Fibroblast of skin of left quadriceps (primary cell): ENCODE results near the gene MAP1S.
"Not testable (repeated sequence)": the region's sequence is repeated elsewhere in the genome, so short reads cannot be mapped to it uniquely, and the experiment has no call there.

Experiments
- DNase-seq, 2 experiments: peaks; one replicate each; pipeline ENCODE4 v3.0.0-alpha.2; 2013; ENCODE audit warnings: low read depth in 2 of 2

The MAP1S gene

DNA sequence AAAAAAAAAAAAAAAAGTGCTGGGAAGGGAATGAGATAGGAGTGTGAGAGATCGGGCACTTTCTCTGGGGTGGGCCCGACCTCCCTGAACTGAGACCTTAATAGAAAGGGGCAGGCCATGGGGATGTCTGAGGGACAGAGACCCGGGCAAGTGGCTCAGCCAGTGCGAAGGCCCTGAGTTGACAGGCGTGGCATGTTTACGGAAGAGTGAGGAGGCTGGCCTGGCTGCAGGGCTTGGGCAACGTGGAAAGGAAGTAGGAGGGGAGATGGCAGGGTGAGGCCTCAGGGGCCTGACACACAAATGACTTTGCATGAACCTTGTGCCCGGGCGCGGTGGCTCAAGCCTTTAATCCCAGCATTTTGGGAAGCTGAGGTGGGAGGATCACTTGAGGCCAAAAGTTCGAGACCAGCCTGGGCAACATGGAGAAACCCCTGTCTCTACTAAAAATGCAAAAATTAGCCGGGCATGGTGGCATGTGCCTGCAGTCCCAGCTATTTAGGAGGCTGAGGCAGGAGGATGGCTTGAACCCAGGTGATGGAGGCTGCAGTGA, 45.9 kb downstream of the MAP1S start:
- no peak for DNase-seq

DNA sequence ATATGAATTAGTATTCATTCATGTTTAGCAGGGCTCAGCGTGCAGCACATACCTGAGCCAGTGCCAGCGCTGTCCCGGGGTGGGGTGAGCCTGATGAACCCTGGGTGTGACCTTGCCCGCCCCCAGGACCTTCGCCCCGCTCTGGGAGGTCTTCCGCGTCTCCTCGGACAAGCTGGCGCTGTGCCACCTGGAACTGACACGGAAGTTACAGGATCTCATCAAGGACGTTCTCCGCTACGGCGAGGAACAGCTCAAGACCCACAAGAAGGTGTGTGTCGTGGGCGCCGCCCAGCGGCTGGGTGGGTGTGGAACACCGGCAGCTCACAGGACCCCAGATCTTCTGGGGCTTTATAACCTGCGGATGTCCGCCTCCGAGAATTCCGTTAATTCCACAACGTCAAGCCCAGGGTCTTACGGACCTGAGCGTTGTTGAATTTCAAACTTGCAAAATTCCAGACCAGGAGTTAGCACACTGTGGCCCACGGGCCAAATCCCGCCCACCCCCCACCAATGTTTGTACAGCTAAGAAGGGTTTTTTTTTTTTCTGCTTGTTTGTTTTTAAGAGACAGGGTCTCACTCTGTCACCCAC, 47.4 kb downstream of the MAP1S start:
- peak; percentile 46 to 51 for DNase-seq

- no peak for DNase-seq
Measured at GRCh38 chr19:17767559-17767958, 48.3 kb downstream of the MAP1S start.

GRCh38 chr19:17770613-17771012, 51.3 kb downstream of the MAP1S start:
- no peak for DNase-seq

DNA sequence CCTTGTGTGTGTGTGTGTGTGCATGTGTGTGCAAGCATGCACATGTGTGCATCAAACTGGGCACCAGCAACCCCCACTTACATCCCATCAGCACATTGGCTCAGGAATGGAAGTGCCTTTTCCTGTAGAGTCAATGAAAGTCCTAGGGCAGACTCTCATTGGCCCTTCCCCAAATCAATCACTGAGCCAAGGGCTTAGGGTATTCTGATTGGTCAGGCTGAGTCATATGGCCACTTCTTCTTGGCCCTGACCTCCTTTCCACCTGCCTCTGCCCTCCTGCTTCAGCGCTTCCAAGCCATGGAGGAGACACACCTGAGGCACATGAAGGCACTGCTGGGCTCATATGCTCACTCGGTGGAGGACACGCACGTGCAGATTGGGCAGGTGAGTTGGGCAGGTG, 52.9 kb downstream of the MAP1S start:
- DNase-seq = no peak

DNA sequence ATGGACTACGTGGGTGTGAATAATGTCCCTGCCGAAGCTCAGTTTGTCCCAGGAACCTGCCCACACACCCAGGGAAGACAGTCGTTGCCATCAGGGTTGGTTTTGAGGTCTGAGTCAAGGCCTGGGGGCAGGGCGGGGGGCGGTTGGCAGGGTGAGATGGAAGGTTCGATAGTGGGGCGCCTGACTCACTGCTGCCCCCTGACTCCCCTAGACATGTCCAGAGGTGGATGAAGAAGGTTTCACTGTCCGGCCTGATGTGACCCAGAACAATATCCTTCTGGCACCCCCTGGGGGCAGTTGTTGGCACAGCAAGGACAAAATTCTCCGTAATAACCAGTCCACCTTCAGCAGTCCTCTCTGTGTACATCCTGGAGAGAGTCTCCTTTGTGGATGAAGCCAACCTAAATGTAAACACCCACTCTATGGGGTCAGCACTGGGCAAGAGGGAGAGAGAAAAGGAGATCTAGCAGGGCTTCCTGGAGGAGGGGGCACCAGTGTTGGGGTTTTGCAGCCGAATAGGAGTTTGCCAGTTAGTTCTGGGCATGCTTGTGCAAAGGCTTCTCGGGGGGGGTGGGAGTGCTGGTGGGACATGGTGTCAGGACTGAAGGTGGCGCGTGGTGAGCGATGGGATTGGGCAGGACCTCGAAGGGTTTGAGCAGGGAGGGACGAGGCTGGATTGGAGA, 56.1 kb downstream of the MAP1S start:
- DNase-seq = no peak

GRCh38 chr19:17775991-17776803, 56.9 kb downstream of the MAP1S start:
- DNase-seq = no peak

DNA sequence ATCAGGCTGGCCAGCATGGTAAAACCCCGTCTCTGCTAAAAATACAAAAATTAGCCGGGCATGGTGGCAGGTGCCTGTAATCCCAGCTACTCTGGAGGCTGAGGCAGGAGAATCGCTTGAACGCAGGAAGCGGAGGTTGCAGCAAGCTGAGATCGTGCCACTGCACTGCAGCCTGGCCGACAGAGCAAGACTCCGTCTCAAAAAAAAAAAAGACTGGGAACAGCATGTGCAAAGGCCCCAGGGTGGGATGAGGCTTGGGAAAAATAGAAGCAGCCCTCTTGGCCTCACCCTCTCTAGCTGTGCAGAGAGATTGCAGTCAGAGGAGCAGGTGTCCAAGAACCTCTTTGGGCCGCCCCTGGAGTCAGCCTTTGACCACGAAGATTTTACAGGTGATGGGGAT, 58.6 kb downstream of the MAP1S start:
- not testable (repeated sequence) for DNase-seq

GRCh38 chr19:17778251-17778967, 59.1 kb downstream of the MAP1S start:
- no peak for DNase-seq

DNA sequence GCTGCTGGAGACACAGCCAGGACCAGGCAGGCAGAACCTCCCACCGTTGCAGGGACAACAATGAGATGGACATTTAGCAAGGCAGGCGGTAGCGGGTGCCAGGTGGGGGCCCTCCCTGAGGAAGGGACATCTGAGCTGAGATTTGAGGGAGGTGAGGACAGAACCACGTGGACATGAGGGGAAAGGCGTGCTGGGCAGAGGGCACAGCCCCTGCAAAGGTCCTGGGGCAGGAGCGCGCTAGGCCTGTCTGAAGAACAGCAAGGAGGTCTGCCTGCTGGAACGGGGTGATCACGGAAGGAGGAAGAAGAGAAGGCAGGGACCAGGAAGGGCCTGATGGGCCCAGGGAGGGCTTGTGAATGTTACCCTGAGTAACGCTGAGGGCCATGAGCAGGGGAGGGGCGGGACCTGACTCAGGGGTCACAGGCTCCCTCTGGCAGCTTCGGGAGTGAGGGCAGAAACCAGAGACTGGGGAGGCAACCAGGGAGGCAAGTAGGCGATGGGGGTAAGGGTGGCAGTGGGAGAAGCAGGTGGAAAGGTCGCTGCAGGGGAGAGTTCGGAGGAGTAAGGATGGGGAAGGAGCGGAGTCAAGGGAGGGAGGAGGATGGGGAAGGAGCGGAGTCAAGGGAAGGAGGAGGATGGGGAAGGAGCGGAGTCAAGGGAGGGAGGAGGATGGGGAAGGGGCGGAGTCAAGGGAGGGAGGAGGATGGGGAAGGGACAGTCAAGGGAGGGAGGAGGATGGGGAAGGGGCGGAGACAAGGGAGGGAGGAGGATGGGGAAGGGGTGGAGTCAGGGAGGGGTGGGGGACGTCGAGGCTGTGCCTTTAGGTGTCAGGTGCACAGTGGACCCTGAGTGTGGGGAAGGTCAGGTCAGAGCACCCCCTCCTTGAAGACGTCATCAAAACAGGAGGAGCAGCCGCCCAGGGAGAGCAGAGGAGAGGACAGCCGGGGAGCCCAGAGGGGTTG, 60.0 kb downstream of the MAP1S start:
- DNase-seq = peak in 1 of 2 experiments; percentile 8

DNA sequence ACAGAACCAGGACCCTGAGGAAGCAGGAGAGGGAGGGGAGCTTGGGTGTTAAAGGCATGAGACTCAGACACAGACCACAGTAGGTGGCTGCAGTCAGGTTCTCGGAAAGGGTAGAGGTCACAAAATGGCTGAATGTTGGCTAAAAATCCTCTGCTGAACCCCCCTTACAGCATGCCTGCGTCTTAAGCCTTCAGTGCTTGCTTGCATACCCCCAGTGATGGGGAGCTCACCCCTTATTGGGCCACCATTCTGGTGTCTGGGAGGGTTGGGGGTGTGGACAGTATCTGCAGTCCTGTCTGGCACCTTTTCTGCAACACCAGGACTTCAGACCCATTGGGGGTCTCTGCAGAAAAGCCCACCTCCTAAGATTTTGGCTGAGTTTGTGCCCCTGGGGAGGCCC, 61.5 kb downstream of the MAP1S start:
- DNase-seq = no peak

GRCh38 chr19:17783721-17784120, 64.4 kb downstream of the MAP1S start:
- not testable (repeated sequence) for DNase-seq
